Parathyroid adenoma (tissue), 2 donors: ENCODE measurements around the gene MVB12B.

Source experiments
- H2AFZ ChIP-seq: fragments of 300-600 bp; sonication (generic); one replicate; pipeline ENCODE4 v1.7.0; 2017; ENCODE audit warnings: antibody characterized with exemption, mild to moderate bottlenecking
- H3K27ac ChIP-seq: fragments of 300-600 bp; sonication (generic); one replicate; pipeline ENCODE4 v1.7.0; 2017
- H3K27me3 ChIP-seq: fragments of 300-600 bp; sonication (generic); one replicate; pipeline ENCODE4 v1.7.0; 2017; ENCODE audit warnings: low read length; ENCODE audit not compliant: control insufficient read depth, insufficient read depth
- H3K36me3 ChIP-seq: fragments of 300-600 bp; sonication (generic); one replicate; pipeline ENCODE4 v1.7.0; 2017; ENCODE audit warnings: low read length; ENCODE audit not compliant: control insufficient read depth, insufficient read depth
- H3K4me1 ChIP-seq: fragments of 300-600 bp; sonication (generic); one replicate; pipeline ENCODE4 v1.7.0; 2017; ENCODE audit warnings: control low read depth
- H3K4me2 ChIP-seq: fragments of 300-600 bp; sonication (generic); one replicate; pipeline ENCODE4 v1.7.0; 2017; ENCODE audit warnings: low read length
- H3K4me3 ChIP-seq: fragments of 300-600 bp; sonication (generic); one replicate; pipeline ENCODE4 v1.7.0; 2017; ENCODE audit warnings: low read depth, low read length
- H3K79me2 ChIP-seq: fragments of 300-600 bp; sonication (generic); one replicate; pipeline ENCODE4 v1.7.0; 2017; ENCODE audit warnings: control low read depth
- H3K9ac ChIP-seq: fragments of 300-600 bp; sonication (generic); one replicate; pipeline ENCODE4 v1.7.0; 2017; ENCODE audit warnings: mild to moderate bottlenecking
- H3K9me3 ChIP-seq: fragments of 300-600 bp; sonication (generic); one replicate; pipeline ENCODE4 v1.7.0; 2017; ENCODE audit warnings: low read length; ENCODE audit not compliant: control insufficient read depth
- TF ChIP-seq, protein P1 (sequence below): fragments of 300-600 bp; sonication (generic); IDR thresholded peaks from one replicate; pipeline ENCODE4 v1.7.0; 2017; ENCODE audit warnings: antibody characterized with exemption, mild to moderate bottlenecking
- donor health status: primary hyperparathyroidism.

The MVB12B gene

DNA sequence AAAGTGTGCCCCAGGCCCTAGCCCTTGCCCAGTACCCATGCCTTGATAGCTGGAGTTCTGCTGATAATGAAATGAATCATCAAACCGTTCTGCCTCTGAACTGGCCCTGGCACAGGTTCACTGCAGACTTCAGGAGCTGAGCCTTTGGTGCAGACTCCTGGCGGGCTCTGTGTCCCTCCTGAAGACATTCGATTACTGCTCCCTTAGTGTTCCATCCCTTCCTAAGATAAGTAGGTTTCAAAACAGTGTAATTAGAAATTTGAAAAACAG is 97.2 kb downstream of the MVB12B start:
- no peaks in the 10 kb centered on the region for H3K36me3 ChIP-seq
- H3K4me3 ChIP-seq, result no peak overlapping the region
- no peaks in the 10 kb centered on the region for H3K9me3 ChIP-seq
- no peaks in the 10 kb centered on the region for H3K4me1 ChIP-seq
- H3K27ac ChIP-seq, result no peak overlapping the region
- no peak overlapping the region for H2AFZ ChIP-seq
- TF ChIP-seq, protein P1, sequence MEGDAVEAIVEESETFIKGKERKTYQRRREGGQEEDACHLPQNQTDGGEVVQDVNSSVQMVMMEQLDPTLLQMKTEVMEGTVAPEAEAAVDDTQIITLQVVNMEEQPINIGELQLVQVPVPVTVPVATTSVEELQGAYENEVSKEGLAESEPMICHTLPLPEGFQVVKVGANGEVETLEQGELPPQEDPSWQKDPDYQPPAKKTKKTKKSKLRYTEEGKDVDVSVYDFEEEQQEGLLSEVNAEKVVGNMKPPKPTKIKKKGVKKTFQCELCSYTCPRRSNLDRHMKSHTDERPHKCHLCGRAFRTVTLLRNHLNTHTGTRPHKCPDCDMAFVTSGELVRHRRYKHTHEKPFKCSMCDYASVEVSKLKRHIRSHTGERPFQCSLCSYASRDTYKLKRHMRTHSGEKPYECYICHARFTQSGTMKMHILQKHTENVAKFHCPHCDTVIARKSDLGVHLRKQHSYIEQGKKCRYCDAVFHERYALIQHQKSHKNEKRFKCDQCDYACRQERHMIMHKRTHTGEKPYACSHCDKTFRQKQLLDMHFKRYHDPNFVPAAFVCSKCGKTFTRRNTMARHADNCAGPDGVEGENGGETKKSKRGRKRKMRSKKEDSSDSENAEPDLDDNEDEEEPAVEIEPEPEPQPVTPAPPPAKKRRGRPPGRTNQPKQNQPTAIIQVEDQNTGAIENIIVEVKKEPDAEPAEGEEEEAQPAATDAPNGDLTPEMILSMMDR, result no peak
- no peaks in the 10 kb centered on the region for H3K27me3 ChIP-seq
- no peak overlapping the region for H3K4me2 ChIP-seq
- H3K9ac ChIP-seq, result no peak overlapping the region
- no peaks in the 10 kb centered on the region for H3K79me2 ChIP-seq

DNA sequence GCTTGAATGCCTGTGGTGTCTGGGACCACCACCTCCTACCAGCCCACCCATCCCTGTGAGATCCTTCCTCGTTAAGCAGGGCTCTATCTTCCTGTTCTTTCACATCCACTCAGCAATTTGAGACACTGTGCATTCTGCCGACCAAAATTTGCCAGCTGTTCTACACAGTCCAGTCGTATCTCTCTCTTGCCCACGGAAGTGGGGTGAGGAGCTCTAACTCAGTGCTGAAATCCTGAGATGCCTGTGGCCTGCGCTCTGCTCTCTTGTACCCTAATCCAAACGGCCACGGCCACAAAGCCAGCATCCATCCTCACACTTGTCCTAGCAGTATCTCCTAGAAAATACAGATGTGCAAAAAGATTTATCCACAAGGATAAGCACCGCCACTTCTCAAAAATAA is 97.9 kb downstream of the MVB12B start:
- Histone ChIP-seq H3K79me2 (no peaks in the 10 kb centered on the region), H3K27me3 (no peaks in the 10 kb centered on the region), H3K36me3 (no peaks in the 10 kb centered on the region), H3K9me3 (no peaks in the 10 kb centered on the region), H3K4me3 (no peak overlapping the region), H3K4me1 (no peaks in the 10 kb centered on the region), H3K9ac (no peak overlapping the region), H2AFZ (no peak overlapping the region), H3K4me2 (no peak overlapping the region), H3K27ac (no peak overlapping the region)
- TF ChIP-seq, protein P1, result no peak

DNA sequence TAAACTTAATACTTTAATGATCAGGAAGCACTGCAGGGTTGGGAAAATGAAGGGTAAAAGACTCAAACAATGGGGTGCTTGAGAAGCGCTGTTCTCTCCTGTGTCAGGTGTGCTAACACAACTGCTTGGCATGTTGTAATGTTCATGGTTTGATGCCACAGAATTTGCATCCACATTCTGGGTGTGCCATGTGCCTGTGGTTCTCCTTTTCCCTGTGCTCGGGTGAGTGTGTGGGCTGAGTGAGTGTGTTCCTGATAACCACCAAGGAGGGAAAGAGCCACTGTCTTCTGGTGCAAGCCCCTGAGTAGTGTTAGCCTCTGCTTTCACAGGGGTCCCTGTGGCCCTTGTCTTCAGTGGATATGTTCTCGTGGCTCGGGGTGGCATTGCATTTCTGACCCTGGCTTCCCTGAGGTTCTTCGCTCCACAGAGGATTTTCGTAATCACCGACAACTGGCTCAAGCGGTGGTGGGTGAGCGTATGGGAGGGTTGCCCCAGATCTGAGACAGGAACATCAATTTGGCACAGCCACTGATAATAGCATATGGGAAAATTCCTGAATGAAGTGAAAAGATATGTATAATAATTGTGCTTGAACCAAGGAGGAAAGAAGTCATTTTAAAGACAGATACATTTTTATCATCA is 102.0 kb downstream of the MVB12B start:
- Histone ChIP-seq H3K27me3 (no peaks in the 10 kb centered on the region), H3K27ac (no peak overlapping the region), H3K4me1 (no peaks in the 10 kb centered on the region), H3K79me2 (no peaks in the 10 kb centered on the region), H3K9me3 (no peaks in the 10 kb centered on the region), H3K4me3 (no peak overlapping the region), H2AFZ (no peak overlapping the region), H3K36me3 (no peaks in the 10 kb centered on the region), H3K9ac (no peak overlapping the region), H3K4me2 (no peak overlapping the region)
- TF ChIP-seq, protein P1, result no peak

DNA sequence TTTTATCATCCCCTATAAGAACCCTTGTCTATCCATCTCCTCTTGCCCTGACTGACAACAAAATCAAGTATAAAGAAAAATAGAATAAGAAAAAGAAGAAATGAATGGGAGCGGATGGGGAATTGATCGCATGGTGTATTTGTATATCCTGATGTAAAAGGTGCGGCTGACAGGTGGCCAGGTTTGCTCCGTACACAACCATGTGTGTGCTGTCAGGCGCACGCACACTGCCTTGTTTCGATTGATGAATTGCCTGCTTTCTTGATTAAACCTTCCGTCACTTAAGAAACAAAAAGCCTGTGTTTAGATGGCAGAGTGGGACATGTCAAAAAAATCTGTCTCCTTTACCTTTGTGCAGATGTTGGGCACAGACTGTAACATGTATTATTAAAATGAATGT is 102.6 kb downstream of the MVB12B start:
- Histone ChIP-seq H3K27me3 (no peaks in the 10 kb centered on the region), H2AFZ (no peak overlapping the region), H3K4me1 (no peaks in the 10 kb centered on the region), H3K9me3 (no peaks in the 10 kb centered on the region), H3K4me3 (no peak overlapping the region), H3K36me3 (no peaks in the 10 kb centered on the region), H3K4me2 (no peak overlapping the region), H3K79me2 (no peaks in the 10 kb centered on the region), H3K27ac (no peak overlapping the region), H3K9ac (no peak overlapping the region)
- TF ChIP-seq, protein P1, result no peak

DNA sequence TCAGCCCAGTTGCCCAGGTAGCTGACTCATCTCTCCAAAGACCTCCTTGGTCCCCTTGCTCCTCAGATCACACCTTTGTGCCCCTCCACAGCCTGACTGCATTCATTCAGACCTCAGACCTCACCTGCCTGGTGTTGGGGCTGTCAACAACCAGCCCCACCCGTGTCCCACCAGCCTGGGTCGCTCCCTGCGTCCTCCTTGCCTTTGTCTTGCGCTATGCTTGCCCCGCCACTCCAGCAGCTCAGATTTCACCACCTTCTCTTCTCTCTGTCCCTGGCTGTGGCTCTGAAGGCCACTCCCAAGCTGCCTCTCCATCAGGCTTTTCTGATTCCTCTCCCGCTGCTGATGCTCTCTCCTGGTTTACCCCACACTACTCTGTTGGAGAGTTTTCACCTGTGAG is 103.5 kb downstream of the MVB12B start:
- H3K27ac ChIP-seq, result no peak overlapping the region
- TF ChIP-seq, protein P1, result no peak

More for the DNA sequence above, 103.5 kb downstream of the MVB12B start:
- Histone ChIP-seq H3K36me3 (no peaks in the 10 kb centered on the region), H3K9me3 (no peaks in the 10 kb centered on the region), H3K27me3 (no peaks in the 10 kb centered on the region), H3K4me1 (no peaks in the 10 kb centered on the region), H2AFZ (no peak overlapping the region), H3K79me2 (no peaks in the 10 kb centered on the region), H3K4me2 (no peak overlapping the region), H3K9ac (no peak overlapping the region), H3K4me3 (no peak overlapping the region)
